Astrocyte of the cerebellum (primary cell): ENCODE results near the gene SPNS2.

Experiments
- DNase-seq: peaks from one replicate; pipeline ENCODE4 v3.0.0-alpha.2; 2011; ENCODE audit warnings: low read depth
- H3K4me3 ChIP-seq: 2 replicates; pipeline ENCODE4 v1.5.1; 2011; ENCODE audit warnings: mild to moderate bottlenecking, low read depth, low read length, moderate library complexity
- CTCF ChIP-seq: IDR thresholded peaks from 2 replicates; pipeline ENCODE4 v1.5.1; 2012; ENCODE audit warnings: low read length, low read depth, moderate library complexity, mild to moderate bottlenecking; ENCODE audit errors: missing control alignments
- in situ Hi-C: cut with HindIII; loops from 2 replicates; pipeline ENCODE4 v1.10.0; 2017; ENCODE audit warnings: low sequenced_read_pairs

SPNS2 gene

GRCh38 chr17:4586043-4586442, 87.4 kb downstream of the SPNS2 start:
- DNase-seq, result no peak
- H3K4me3 ChIP-seq, result no peak overlapping the region
- in situ Hi-C loops, result no loop called here
- TF ChIP-seq CTCF, result no peak

GRCh38 chr17:4587195-4587594, 88.5 kb downstream of the SPNS2 start:
- no peak overlapping the region for H3K4me3 ChIP-seq
- no peak for TF ChIP-seq CTCF
- no peak for DNase-seq
- in situ Hi-C loops, result no loop called here

- no peak for DNase-seq
- in situ Hi-C loops, result no loop called here
- TF ChIP-seq CTCF, result no peak
- H3K4me3 ChIP-seq, result no peak overlapping the region
Observed at GRCh38 chr17:4587803-4588202, 89.1 kb downstream of the SPNS2 start.

GRCh38 chr17:4588391-4588790, 89.7 kb downstream of the SPNS2 start:
- in situ Hi-C loops, result no loop called here
- no peak overlapping the region for H3K4me3 ChIP-seq
- no peak for DNase-seq
- TF ChIP-seq CTCF, result no peak
